HG03025 (cell line): ENCODE measurements around the gene CRHBP.
"Not testable (repeated sequence)": the region's sequence is repeated elsewhere in the genome, so short reads cannot be mapped to it uniquely, and the experiment has no call there.

Source experiments
- ATAC-seq: cut with Tn5 transposase; IDR thresholded peaks from one replicate; pipeline ENCODE4 v1.9.1; 2021; ENCODE audit warnings: mild to moderate bottlenecking, moderate library complexity; ENCODE audit not compliant: unreplicated experiment, low FRiP score

The CRHBP gene, protein sequence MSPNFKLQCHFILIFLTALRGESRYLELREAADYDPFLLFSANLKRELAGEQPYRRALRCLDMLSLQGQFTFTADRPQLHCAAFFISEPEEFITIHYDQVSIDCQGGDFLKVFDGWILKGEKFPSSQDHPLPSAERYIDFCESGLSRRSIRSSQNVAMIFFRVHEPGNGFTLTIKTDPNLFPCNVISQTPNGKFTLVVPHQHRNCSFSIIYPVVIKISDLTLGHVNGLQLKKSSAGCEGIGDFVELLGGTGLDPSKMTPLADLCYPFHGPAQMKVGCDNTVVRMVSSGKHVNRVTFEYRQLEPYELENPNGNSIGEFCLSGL

DNA sequence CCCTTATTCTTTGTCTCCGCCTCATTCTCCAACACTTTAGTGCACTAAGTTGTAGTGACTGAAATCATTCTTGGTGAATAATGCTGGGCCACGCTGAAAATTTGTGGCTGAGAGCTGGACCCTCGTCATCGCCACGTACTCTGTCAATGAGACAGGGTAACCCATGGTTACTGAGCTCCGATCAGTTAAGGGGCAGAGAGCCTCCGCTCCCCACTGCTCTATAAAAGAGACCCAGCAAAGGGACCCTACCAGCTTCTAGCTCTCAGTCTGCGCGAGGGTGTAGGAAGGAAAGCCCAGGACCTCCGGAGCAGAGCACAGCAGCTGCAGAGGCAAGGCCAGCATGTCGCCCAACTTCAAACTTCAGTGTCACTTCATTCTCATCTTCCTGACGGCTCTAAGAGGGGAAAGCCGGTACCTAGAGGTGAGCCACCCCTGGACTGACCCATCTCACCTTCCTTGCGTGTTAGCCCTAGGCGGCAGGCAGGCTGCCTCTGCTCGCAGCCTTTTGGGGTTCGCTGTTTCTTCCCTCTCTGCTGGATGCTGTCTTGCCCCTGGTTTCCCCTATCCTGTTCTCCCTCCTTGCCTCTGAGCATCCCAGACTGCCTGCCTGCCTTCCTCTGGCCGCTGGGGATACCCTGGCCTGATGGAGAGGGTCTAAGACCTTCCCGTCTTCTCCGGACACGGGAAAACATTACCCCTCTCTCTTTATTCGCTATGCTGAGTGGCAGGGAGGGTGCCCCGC is at the start of gene CRHBP:
CRHBP (plus strand) TSS at position 251 of the 742 bp plus-strand sequence; CDS start at position 341, 90 bp downstream.
- ATAC-seq = no peak

DNA sequence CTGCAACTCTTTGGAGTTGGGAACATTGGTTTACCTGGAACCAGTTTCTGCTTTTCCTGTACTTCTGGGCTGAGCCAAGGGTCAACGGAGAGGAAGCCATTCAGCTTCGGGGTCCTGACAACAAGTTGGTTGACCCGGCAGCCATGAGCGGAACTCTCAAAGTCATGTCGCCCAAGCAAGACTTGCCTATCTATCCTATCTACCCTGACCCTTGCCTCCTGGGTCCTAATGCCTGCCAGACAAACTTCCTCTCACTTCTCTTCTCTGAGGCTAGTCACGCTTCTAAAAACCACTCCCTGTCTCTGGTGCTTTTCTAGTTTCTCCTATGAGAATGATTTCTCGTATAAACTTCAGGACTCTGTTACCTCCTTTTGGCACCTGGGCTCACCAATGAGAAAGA is 44.7 kb upstream of the CRHBP start:
- ATAC-seq = no peak

DNA sequence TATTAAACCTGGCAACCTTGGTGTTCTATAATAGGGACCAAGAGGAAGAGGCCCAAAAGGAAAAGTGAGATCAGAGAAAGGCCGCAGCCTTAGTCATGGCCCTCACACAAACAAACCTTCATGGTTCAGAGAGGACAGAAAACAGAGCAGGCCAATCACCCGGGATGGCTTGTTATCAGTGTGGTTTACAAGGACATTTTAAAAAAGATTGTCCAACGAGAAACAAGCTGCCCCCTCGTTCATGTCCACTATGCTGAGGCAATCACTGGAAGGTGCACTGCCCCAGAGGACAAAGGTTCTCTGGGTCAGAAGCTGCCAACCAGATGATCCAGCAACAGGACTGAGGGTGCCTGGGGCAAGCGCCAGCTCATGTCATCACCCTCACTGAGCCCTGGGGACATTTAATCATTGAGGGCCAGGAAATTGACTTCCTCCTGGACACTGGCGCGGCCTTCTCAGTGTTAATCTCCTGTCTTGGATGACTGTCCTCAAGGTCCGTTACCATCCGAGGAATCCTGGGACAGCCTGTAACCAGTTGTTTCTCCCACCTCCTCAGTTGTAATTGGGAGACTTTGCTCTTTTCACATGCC is 42.4 kb upstream of the CRHBP start:
- not testable (repeated sequence) for ATAC-seq

DNA sequence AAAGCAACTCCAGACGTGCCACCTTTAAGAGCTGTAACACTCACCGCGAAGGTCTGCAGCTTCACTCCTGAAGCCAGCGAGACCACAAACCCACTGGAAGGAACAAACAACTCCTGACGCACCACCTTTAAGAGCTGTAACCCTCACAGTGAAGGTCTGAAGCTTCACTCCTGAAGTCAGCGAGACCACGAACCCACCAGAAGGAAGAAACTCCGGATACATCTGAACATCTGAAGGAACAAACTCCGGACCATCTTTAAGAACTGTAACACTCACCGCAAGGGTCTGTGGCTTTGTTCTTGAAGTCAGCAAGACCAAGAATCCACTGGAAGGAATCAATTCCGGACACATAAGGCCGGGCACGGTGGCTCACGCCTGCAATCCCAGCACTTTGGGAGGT is 38.2 kb upstream of the CRHBP start:
- not testable (repeated sequence) for ATAC-seq

DNA sequence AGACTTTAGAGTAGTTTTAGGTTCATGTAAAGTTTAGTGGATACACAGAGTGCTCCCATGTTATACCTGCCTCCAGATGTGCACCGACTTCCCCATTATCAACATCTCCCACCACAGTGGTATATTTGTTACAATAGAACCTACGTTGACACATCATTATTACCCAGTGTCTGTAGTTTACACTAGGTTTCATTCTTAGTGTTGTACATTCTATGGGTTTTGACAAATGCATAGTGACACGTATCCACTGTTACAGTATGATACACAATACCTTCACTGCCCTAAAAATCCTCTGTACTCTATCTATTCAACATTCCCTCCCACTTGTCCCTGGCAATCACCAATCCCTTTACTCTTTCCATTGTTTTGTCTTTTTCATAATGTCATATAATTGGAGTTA is 34.3 kb upstream of the CRHBP start:
- ATAC-seq = no peak

DNA sequence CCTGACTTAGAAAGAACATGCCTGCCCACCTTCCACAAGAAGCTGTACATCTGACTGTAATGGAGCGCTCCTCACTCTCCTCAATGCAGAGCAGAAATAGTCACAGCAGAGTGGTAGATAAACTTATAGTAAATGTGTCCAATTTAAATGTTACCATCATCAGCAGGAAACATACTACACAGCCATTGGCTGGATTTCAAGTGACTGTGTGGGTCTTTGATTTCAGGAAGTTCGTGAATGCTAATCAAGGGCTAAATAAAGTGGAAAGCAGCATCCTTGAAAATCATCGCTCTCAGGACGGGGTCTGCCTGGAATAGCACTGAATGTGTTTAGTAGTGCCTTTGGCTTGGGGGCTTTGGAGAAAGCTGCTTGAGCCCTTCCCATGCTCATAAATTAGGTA is 32.4 kb upstream of the CRHBP start:
- ATAC-seq = no peak

DNA sequence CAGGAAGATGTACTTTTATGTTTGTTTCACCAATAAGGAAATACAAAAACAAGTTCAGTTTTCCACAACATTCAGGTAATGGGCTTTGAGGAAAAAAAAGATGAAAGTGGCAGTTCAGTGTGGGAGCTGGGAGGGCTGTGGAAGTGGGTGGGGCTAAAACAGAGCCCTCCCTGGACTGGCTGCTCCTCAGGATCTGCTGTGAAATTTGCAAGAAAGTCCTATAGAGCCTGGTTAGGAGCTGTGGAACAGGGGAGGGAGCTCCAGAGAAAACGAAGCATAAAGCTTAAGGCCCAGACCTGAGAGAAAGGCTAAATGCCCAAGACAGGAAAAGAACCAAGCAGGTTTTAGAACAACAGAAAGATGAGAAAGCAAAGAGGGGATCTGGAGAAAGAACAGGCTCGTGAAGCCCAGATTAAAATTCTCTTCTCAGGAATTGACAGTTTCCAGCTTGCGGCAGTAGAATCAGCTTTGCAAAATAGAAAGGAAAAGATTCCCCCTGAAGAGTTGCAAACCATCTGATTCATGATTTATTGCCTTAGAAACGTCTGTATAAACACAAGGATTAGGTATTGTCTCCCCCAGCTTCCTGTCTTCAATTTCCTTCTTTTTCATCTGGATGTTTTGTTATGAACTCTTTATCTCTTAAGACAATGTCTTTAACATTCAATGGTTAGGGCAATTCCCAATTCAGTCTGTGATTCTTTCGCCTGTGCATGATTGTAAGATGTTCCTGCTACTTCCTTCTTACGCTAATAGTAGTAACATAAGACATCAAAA is 26.3 kb upstream of the CRHBP start:
- ATAC-seq = no peak

DNA sequence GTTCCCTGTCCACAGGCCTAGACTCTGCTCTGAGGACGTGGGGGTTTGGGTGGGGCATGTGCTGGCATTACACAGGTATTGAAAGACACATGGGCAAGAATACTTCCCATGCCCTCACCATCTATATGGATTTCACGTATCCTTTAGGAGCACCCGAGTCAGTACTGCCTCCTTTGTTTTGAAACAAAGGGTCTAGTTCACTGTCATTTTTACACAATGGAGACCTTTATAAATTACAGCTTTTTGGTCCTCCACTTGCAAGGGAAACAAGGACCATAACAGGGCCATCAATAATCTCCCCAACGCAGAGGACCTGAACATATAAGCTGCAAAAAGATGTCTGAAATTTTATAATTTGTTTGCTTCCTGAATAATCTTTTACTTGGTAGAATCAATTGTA is 24.9 kb upstream of the CRHBP start:
- ATAC-seq = no peak

DNA sequence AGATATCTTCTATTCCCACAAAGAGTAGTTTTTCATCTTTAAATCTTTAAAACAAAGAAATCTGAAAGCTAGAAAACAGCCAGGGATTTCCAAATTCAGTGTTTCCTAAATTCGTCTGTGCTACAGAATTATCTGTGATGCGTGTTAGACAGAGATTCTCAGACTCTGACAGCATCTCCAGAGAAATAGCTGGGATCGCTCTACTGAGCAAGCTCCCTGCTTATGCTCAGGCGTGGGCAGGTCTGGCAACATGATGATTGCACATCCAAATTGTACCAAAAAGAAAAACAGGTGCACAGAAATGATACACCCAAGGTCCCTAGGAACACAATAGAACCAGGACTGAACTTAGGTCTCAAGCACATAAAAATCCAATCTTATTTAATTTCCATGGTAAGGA is 22.8 kb upstream of the CRHBP start:
- no peak for ATAC-seq

DNA sequence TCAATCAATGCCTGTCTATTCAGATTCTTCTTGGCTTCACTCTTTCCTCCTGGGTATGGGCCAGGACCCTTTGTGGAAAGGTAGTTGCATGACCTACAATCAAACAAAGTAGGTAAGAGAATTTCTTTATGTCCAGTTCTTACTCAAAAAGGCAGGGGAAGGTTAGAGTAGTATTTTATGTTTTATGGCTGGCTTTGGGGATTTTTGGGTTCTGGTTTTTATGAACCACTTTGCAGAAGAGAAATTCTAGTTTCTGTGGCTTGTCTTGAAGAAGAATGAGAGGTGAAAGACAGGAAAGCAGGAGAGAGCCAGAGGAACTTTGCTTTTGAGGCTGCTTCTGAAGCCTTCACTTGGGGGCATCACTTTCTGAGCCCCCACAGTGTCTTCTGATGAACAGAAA is 14.7 kb upstream of the CRHBP start:
- no peak for ATAC-seq

DNA sequence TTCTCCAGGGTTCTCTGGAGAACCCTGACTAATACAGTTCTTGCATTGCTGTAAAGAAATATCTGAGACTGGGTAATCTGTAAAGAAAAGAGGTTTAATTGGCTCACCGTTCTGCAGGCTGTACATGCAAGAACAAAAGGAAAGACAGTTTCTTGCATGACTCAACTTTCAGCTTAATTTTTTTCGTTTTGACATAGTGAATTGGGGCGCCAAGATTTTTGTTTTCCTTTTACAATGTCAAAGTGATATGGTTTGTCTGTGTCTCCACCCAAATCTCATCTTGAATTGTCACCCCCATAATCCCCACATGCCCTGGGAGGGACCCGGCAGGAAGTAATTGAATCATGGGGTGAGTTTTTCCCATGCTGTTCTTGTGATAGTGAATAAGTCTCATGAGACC is 11.8 kb upstream of the CRHBP start:
- ATAC-seq = no peak

DNA sequence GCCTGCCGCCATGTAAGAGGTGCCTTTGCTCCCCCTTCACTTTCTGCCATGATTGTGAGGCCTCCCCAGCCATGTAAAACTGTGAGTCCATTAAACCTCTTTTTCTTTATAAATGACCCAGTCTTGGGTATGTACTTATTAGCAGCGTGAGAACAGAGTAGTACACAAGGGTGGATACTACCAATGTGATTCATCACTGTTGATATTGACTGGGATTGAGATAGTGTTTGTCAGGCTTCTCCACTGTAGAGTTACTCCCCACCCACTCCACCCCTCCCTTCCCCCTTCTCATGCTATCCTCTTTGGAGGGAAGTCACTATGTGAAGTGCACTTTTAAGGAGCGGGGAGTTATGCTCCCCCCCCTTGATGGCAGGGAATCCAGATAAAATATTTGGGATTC is 11.4 kb upstream of the CRHBP start:
- no peak for ATAC-seq

DNA sequence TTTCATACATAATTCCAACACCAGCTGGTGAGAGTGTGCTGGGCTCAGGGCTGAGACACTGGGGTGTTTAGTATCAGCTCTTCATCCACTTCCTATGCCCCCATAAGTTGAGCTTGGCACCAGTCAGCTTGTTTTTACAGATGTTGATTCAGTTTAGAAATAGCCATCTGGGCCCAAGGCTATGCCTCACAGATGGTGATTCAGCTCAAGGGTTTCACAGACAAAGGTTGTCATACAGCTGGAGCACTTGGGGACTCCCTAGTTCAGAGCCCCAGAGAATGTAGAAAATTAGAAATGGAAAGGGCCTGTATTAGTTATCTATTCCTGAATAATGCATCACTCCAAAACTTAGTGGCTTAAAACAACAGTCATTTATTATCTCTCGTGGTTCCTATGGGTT is 10.3 kb upstream of the CRHBP start:
- no peak for ATAC-seq

DNA sequence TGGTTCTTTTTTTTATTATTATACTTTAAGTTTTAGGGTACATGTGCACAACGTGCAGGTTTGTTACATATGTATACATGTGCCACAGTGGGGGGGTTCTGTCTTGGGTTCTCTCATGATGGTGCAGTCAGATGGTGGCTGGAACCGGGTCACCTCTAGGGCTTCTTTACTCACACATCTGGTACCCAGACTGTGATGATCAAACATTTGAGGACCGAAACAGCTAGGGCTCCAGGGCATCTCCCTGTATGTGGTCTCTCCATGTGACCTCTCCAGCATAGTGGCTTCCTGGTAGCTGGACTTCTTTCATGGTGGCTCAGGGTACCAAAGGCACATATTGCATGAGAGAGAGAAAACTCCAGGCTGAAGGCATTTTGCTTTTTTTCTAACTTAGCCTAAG is 9.8 kb upstream of the CRHBP start:
- ATAC-seq = no peak

DNA sequence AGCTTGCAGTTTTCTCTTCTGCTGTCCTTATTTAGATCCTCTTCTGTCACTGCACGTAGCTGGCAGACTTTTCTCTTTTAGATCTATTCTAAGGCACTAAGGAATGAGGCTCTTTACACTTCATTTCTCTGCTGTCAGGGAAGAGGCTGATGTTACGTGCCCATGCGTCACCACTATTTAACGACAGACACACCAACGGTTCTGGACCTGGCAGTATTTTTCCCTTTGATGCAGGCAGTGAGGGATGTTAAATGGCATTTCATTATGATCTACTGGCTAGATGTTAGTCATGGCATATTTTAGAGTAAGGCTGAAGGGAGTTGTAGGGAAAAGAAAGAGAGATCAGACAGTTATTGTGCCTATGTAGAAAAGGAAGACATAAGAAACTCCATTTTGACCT is 8.2 kb upstream of the CRHBP start:
- ATAC-seq = no peak

DNA sequence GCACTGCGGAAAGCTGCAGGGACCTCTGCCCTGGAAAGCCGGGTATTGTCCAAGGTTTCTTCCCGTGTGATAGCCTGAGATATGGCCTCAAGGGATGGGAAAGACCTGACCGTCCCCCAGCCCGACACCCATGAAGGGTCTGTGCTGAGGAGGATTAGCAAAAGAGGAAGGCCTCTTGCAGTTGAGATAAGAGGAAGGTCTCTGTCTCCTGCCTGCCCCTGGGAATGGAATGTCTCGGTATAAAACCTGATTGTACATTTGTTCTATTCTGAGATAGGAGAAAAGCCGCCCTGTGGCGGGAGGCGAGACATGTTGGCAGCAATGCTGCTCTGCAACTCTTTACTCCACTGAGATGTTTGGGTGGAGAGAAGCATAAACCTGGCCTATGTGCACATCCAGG is 7.6 kb upstream of the CRHBP start:
- not testable (repeated sequence) for ATAC-seq

DNA sequence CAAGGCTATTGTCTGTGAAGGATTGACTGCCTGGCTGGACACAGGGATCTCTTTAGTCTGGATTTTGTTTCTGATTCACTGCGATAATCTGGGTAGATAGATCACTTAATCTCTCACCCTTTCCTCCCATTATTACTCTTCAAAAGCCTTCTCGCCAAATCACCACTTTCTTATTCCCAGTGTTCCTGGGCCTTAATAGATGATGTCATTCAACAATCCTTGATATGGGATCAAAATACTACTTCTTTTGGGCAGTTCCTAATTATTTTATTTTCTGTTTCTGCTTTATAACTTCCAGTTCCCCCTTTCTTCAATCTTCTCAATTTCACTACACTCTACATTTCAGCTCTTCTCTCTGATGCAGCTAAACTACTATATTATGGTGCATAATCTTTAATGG is 6.8 kb upstream of the CRHBP start:
- no peak for ATAC-seq

DNA sequence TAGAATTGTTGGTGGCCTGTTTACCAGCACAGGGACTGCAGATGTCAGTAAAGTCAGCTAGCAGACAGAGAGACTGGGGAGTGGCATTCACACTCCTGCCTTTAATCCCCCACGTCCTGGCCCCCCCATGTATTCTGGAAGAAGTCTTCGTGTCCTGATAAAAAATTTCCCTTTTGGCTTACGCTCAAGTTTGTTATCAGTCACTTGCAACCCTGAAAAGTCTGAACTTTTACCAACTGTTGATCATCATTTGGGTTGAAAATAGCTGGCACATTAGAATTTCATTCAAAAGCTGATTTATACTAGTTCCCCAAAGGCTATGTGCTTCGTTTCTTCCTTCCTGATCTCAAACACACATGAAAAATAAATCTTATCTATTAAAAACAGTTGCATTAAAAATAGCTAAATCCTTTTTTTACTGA is 5.8 kb upstream of the CRHBP start:
- ATAC-seq = no peak

DNA sequence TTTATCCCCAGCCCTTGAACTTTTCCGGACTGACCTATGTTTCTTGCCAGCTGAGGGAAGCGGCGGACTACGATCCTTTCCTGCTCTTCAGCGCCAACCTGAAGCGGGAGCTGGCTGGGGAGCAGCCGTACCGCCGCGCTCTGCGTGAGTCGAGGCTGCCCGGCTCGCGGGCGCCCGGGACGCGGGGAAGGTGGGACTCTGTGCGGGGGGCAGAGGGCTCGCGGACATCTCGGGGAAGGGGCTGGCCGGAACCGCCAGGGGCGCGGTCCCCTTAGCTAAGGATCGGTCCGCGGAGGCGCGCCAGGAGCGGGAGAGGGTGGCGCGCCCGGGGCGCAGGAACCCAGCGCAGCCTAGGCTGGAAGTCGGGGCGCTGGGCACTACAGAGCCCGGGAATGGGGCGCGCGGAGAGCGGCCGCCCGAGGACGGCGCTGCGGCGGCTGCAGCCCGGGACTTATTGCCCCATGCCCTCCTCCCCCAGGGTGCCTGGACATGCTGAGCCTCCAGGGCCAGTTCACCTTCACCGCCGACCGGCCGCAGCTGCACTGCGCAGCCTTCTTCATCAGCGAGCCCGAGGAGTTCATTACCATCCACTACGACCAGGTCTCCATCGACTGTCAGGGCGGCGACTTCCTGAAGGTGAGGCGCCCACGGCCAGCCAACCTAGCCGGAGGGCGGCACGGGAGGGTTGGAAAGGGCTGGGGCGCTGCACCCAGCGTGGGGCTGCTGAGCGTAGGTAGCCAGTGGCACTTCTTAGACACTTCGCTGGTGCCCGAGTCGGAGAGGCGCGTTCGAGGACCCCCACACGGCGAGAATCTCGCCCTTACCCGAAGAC is 922 bp downstream of the CRHBP start:
- ATAC-seq = no peak

DNA sequence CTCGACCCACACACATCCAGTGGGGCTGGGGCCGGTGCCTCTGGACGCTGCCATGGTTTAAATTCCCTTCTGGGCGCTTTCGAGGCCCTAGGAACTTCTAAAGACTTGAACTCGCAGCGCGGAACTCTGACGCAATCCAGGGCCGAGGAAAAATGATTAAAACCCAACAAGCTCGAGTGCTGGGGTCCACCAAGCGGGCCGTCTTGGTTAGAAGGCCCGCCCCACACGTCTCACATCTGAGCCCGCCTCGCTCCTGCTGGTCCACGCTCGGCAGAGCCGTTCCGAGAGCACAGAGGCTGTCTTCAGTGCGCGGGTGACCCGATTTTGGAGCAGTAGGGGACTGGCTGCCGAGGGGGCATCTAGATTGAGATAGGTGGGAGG is 1.5 kb downstream of the CRHBP start:
- ATAC-seq = no peak
